GM12864 (cell line): ENCODE data around the gene FTSJ3.
"Not testable (repeated sequence)": the region's sequence is repeated elsewhere in the genome, so short reads cannot be mapped to it uniquely, and the experiment has no call there.

Experiments
- DNase-seq: peaks from one replicate; pipeline ENCODE4 v3.0.0-alpha.2; 2011; ENCODE audit warnings: low read depth
- H3K4me3 ChIP-seq: 2 replicates; pipeline ENCODE4 v1.5.1; 2011; ENCODE audit warnings: mild to moderate bottlenecking, low read depth, low read length, control low read depth
- CTCF ChIP-seq: IDR thresholded peaks from 2 replicates; pipeline ENCODE4 v1.5.1; 2011; ENCODE audit warnings: low read depth, mild to moderate bottlenecking, moderate library complexity, low read length, control low read depth, inconsistent platforms; ENCODE audit errors: missing control alignments

FTSJ3 gene

GRCh38 chr17:63859257-63859656, 31.8 kb upstream of the FTSJ3 start:
- TF ChIP-seq CTCF, result no peak
- no peak overlapping the region for H3K4me3 ChIP-seq
- no peak for DNase-seq

- not testable (repeated sequence) for H3K4me3 ChIP-seq, DNase-seq
Observed at GRCh38 chr17:63856425-63856824, 29.0 kb upstream of the FTSJ3 start.

- no peak for TF ChIP-seq CTCF
- no peak overlapping the region for H3K4me3 ChIP-seq
- no peak for DNase-seq
Observed at GRCh38 chr17:63855185-63855584, 27.7 kb upstream of the FTSJ3 start.

- no peak overlapping the region for H3K4me3 ChIP-seq
- TF ChIP-seq CTCF, result no peak
- no peak for DNase-seq
Observed at GRCh38 chr17:63854709-63855108, 27.2 kb upstream of the FTSJ3 start.

- no peak for TF ChIP-seq CTCF
- DNase-seq, result no peak
- no peak overlapping the region for H3K4me3 ChIP-seq
Observed at GRCh38 chr17:63853260-63853659, 25.8 kb upstream of the FTSJ3 start.

- TF ChIP-seq CTCF, result no peak
- DNase-seq, result no peak
- no peak overlapping the region for H3K4me3 ChIP-seq
Observed at GRCh38 chr17:63850401-63850800, 22.9 kb upstream of the FTSJ3 start.

- peak; percentile 86 for DNase-seq
- H3K4me3 ChIP-seq, result peak overlapping the region; percentile 42
- peak; percentile 76 for TF ChIP-seq CTCF
Observed at GRCh38 chr17:63848834-63849689, 21.6 kb upstream of the FTSJ3 start.
